SK-N-SH (cell line): Measurements from ENCODE around the gene MEF2D. TPM values are rescaled to one million over a fixed set of nuclear protein-coding genes. Genes with fewer than 3 reads are reported as not detected.

ENCODE experiments used
- CTCF ChIA-PET: fragments of 300-600, 350-600 bp; formaldehyde crosslinking; extraction: SDS; loops from one replicate; lab custom pipeline; 2021; lab: Yijun Ruan, JAX
- POLR2A ChIA-PET: fragments of 350-600 bp; sonication (Branson Sonifier 250); formaldehyde crosslinking; extraction: SDS; loops from one replicate; lab custom pipeline; 2020; ENCODE audit warnings: antibody characterized with exemption, inconsistent platforms; lab: Yijun Ruan, JAX
- DNase-seq: peaks from one replicate; pipeline ENCODE4 v3.0.0; 2012
- H2AFZ ChIP-seq: fragments of 200-600 bp; sonication (generic); 2 replicates; pipeline ENCODE4 v1.8.1; 2016; ENCODE audit warnings: antibody characterized with exemption, mild to moderate bottlenecking, low read depth
- H3F3A ChIP-seq: fragments of 200-600 bp; sonication (generic); replicated peaks from 2 replicates; pipeline ENCODE3; 2016; ENCODE audit warnings: antibody characterized with exemption, mild to moderate bottlenecking; ENCODE audit not compliant: insufficient read depth
- H3K27ac ChIP-seq, 2 experiments: fragments of 200-500 bp in 1 of 2; fragments of 200-600 bp in 1 of 2; sonication (Bioruptor generic) in 1 of 2; sonication (generic), shearing (Covaris generic) in 1 of 2; 2 replicates each; pipeline versions ENCODE4 v1.5.1 to v1.6.1; 2014 to 2016; ENCODE audit warnings: low read depth in 2 of 2, inconsistent platforms in 1 of 2, low read length in 1 of 2, mild to moderate bottlenecking in 1 of 2, mixed read lengths in 1 of 2
- H3K27me3 ChIP-seq: fragments of 200-600 bp; sonication (generic), shearing (Covaris generic); 2 replicates; pipeline ENCODE4 v1.6.1; 2016; ENCODE audit warnings: mixed run types; ENCODE audit not compliant: insufficient read depth
- H3K36me3 ChIP-seq, 2 experiments: fragments of 200-500 bp in 1 of 2; fragments of 200-600 bp in 1 of 2; sonication (Bioruptor generic) in 1 of 2; sonication (generic) in 1 of 2; replicated peaks in 1 of 2; 2 replicates each; pipeline versions ENCODE3 to v1.5.1; 2014 to 2016; ENCODE audit warnings: low read length in 1 of 2, mild to moderate bottlenecking in 1 of 2; ENCODE audit not compliant: insufficient read depth in 2 of 2, control insufficient read depth in 1 of 2
- H3K4me1 ChIP-seq, 2 experiments: fragments of 200-500 bp in 1 of 2; fragments of 200-600 bp in 1 of 2; sonication (Bioruptor generic) in 1 of 2; sonication (generic), shearing (Covaris generic) in 1 of 2; 2 replicates each; pipeline versions ENCODE4 v1.5.1 to v1.6.1; 2014 to 2016; ENCODE audit warnings: low read depth in 1 of 2, low read length in 1 of 2, mixed run types in 1 of 2; ENCODE audit not compliant: insufficient read depth in 2 of 2, control insufficient read depth in 1 of 2
- H3K4me2 ChIP-seq: fragments of 200-600 bp; sonication (generic), shearing (Covaris generic); 2 replicates; pipeline ENCODE4 v1.6.1; 2017; ENCODE audit warnings: mixed run types
- H3K4me3 ChIP-seq, 2 experiments: fragments of 200-500 bp in 1 of 2; fragments of 200-600 bp in 1 of 2; sonication (Bioruptor generic) in 1 of 2; sonication (generic), shearing (Covaris generic) in 1 of 2; 2 replicates each; pipeline versions ENCODE4 v1.5.1 to v1.8.1; 2014 to 2016; ENCODE audit warnings: low read depth in 2 of 2, inconsistent platforms in 1 of 2, low read length in 1 of 2, mild to moderate bottlenecking in 1 of 2, mixed read lengths in 1 of 2, moderate library complexity in 1 of 2
- H3K79me2 ChIP-seq: fragments of 200-600 bp; sonication (generic); 2 replicates; pipeline ENCODE4 v1.8.1; 2017; ENCODE audit warnings: mild to moderate bottlenecking; ENCODE audit not compliant: insufficient read depth
- H3K9ac ChIP-seq: fragments of 200-600 bp; sonication (generic); 2 replicates; pipeline ENCODE4 v1.6.1; 2017; ENCODE audit warnings: mixed run types
- H3K9me2 ChIP-seq: fragments of 200-600 bp; sonication (generic); 2 replicates; pipeline ENCODE4 v1.6.1; 2017; ENCODE audit warnings: mixed run types
- H3K9me3 ChIP-seq: fragments of 200-600 bp; sonication (generic); 2 replicates; pipeline ENCODE4 v1.6.1; 2017; ENCODE audit warnings: mixed run types, mild to moderate bottlenecking, moderate library complexity
- H4K20me1 ChIP-seq: fragments of 200-600 bp; sonication (generic); 2 replicates; pipeline ENCODE4 v1.6.1; 2017; ENCODE audit warnings: mild to moderate bottlenecking, mixed run types; ENCODE audit not compliant: insufficient read depth
- CHD2 ChIP-seq: fragments of 150-350 bp; IDR thresholded peaks from 2 replicates; pipeline ENCODE4 v1.6.1; 2018; ENCODE audit warnings: low read length; ENCODE audit not compliant: partially characterized antibody
- EZH2phosphoT487 ChIP-seq: fragments of 200-600 bp; sonication (generic); IDR thresholded peaks from 2 replicates; pipeline ENCODE4 v1.6.1; 2017; ENCODE audit warnings: low read depth, mixed run types, mild to moderate bottlenecking, antibody characterized with exemption, moderate library complexity, borderline replicate concordance
- FOXJ3 ChIP-seq: sonication (generic); formaldehyde crosslinking; IDR thresholded peaks from 2 replicates; pipeline ENCODE4 v1.5.1; 2020; ENCODE audit warnings: mild to moderate bottlenecking, missing genetic modification reagents
- FOXM1 ChIP-seq: IDR thresholded peaks from 2 replicates; pipeline ENCODE4 v1.4.0; 2012; ENCODE audit warnings: low read depth, mild to moderate bottlenecking
- GABPA ChIP-seq: IDR thresholded peaks from 2 replicates; pipeline ENCODE4 v1.4.0; 2012; ENCODE audit warnings: low read depth, mild to moderate bottlenecking
- GATA2 ChIP-seq: sonication (generic); formaldehyde crosslinking; IDR thresholded peaks from 2 replicates; pipeline ENCODE4 v1.5.0; 2020; ENCODE audit warnings: mild to moderate bottlenecking, missing genetic modification reagents
- MEF2A ChIP-seq: IDR thresholded peaks from 2 replicates; pipeline ENCODE4 v1.4.0; 2012; ENCODE audit warnings: low read depth, borderline replicate concordance
- NFIC ChIP-seq: IDR thresholded peaks from 2 replicates; pipeline ENCODE4 v1.4.0; 2012; ENCODE audit warnings: borderline replicate concordance
- NRF1 ChIP-seq: IDR thresholded peaks from 2 replicates; pipeline ENCODE4 v1.6.1; 2012; ENCODE audit warnings: low read depth, mild to moderate bottlenecking, low read length
- POLR2AphosphoS5 ChIP-seq: IDR thresholded peaks from 2 replicates; pipeline ENCODE4 v1.6.1; 2012; ENCODE audit warnings: low read depth, low read length
- RAD21 ChIP-seq: IDR thresholded peaks from 2 replicates; pipeline ENCODE4 v1.6.1; 2012; ENCODE audit warnings: mild to moderate bottlenecking, low read length
- RCOR1 ChIP-seq: fragments of 150-350 bp; IDR thresholded peaks from 2 replicates; pipeline ENCODE4 v1.6.1; 2017; ENCODE audit warnings: antibody characterized with exemption, low read length
- RFX5 ChIP-seq: IDR thresholded peaks from 2 replicates; pipeline ENCODE4 v1.6.1; 2012; ENCODE audit warnings: mild to moderate bottlenecking, improper control_type of control experiment, low read length
- RXRA ChIP-seq: IDR thresholded peaks from 2 replicates; pipeline ENCODE4 v1.4.0; 2012; ENCODE audit warnings: low read depth, mild to moderate bottlenecking, borderline replicate concordance
- TAF1 ChIP-seq: IDR thresholded peaks from 2 replicates; pipeline ENCODE4 v1.6.1; 2012; ENCODE audit warnings: low read depth, mild to moderate bottlenecking, low read length, moderate library complexity, borderline replicate concordance
- WGBS: methylation state at CpG from one replicate; pipeline ENCODE4 v1.1.6; 2017; ENCODE audit warnings: low lambda C conversion rate; 5-methylcytosine and 5-hydroxymethylcytosine counted together
- polyA plus RNA-seq, 3 experiments: library from polyadenylated mRNA; depleted of rRNA; stranded (reverse); fragments of >200 nt; gene quantifications; 2 replicates each; pipeline ENCODE4 v1.2.3, GENCODE V29; 2012
- TF ChIP-seq, protein P1 (sequence below): IDR thresholded peaks from 2 replicates; pipeline ENCODE4 v1.4.0; 2012; ENCODE audit warnings: low read depth, borderline replicate concordance
- TF ChIP-seq, protein P2 (sequence below): fragments of 150-350 bp; IDR thresholded peaks from 2 replicates; pipeline ENCODE4 v1.6.1; 2016; ENCODE audit warnings: mild to moderate bottlenecking, low read depth, low read length
- TF ChIP-seq, protein P3 (sequence below): IDR thresholded peaks from 2 replicates; pipeline ENCODE4 v1.4.0; 2012; ENCODE audit warnings: low read depth
- TF ChIP-seq, protein P4 (sequence below): fragments of 200-600 bp; sonication (generic); IDR thresholded peaks from 2 replicates; pipeline ENCODE4 v1.6.1; 2017; ENCODE audit warnings: antibody characterized with exemption, mild to moderate bottlenecking, moderate library complexity

The MEF2D gene
- polyA plus RNA-seq, 1 of the 3 experiments (the other 2 are of a cell fraction) = 14.3 TPM

DNA sequence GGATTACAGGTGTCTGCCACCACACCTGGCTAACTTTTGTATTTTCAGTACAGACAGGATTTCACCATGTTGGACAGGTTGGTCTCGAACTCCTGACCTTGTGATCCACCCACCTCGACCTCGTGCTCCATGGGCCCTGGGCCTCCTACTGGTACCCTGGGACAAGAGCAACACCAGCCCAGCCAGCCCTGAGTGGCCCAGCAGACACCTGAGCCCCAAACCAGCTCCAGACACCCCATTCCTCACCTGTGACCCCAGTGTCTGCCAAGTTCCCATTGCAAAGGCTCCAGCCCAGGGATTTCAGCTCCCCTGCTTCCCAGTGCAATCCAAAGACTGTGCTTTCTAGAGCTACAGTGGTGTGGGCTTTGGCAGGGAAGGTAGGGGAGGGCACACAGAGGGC lies 14.6 kb downstream of the MEF2D start:
- 94% methylated on average over 2 of the region's 3 CpGs for WGBS
- Histone ChIP-seq H3K9me2 (no peaks in the 10 kb centered on the region), H3F3A (no peaks in the 10 kb centered on the region), H4K20me1 (peaks cover 99% of the 10 kb centered on the region), H3K9ac (no peak overlapping the region), H3K4me1 (peaks cover 23 to 42% of the 10 kb centered on the region in 2 experiments; a peak in 3 of 4 replicates), H3K79me2 (peaks cover 95% of the 10 kb centered on the region), H3K27ac (no peak overlapping the region), H3K27me3 (no peaks in the 10 kb centered on the region), H3K36me3 (peaks cover 8 to 27% of the 10 kb centered on the region in 2 experiments), H3K4me3 (no peak overlapping the region), H3K9me3 (no peaks in the 10 kb centered on the region), H2AFZ (no peak overlapping the region), H3K4me2 (no peak overlapping the region)
- DNase-seq = no peak
- ChIA-PET CTCF (interaction anchor here (0.8 to 3.8 kb wide), 8 partner anchors 10 to 203 kb away, joined by 3 to 18 read pairs (median 4); partner anchors contain the start of gene MEF2D), POLR2A (no interaction called here)
- TF ChIP-seq CHD2 = no peak
- no peak for TF ChIP-seq MEF2A
- TF ChIP-seq EZH2phosphoT487 = no peak
- TF ChIP-seq TAF1 = no peak
- TF ChIP-seq FOXM1 = no peak
- TF ChIP-seq, protein P1, sequence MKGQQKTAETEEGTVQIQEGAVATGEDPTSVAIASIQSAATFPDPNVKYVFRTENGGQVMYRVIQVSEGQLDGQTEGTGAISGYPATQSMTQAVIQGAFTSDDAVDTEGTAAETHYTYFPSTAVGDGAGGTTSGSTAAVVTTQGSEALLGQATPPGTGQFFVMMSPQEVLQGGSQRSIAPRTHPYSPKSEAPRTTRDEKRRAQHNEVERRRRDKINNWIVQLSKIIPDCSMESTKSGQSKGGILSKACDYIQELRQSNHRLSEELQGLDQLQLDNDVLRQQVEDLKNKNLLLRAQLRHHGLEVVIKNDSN = no peak
- TF ChIP-seq, protein P2, sequence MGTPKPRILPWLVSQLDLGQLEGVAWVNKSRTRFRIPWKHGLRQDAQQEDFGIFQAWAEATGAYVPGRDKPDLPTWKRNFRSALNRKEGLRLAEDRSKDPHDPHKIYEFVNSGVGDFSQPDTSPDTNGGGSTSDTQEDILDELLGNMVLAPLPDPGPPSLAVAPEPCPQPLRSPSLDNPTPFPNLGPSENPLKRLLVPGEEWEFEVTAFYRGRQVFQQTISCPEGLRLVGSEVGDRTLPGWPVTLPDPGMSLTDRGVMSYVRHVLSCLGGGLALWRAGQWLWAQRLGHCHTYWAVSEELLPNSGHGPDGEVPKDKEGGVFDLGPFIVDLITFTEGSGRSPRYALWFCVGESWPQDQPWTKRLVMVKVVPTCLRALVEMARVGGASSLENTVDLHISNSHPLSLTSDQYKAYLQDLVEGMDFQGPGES = no peak
- no peak for TF ChIP-seq GATA2
- no peak for TF ChIP-seq GABPA
- TF ChIP-seq RCOR1 = no peak
- no peak for TF ChIP-seq NFIC
- TF ChIP-seq NRF1 = no peak

DNA sequence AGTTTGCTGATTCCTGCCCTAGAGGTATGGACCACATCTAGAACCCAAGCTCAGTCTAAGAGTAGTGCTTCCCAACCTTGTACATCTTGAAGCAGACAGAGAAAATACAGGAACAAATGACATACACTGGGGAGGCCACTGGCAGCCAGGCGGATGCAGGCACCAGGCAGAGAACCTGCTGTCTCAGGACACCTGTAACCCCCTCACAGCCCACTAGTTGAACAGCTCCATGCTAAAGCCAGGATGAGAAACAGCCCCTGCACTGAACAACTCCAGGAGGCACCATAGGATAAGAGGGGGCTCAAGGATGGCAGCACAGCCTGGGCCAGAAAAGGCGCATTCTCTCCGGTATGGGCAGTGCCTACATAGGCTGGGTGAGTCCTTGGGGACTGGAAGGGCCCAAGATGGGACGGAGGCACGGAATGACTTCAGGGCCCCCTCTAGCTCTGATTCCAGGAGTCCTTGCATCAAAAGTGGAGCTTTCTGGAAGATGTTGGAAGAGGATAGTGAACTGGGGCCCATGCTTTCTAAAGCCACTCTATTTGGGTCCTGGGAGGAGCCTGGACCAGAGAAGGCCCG lies 16.0 kb downstream of the MEF2D start:
- Histone ChIP-seq H3K4me1 (peaks cover 9 to 28% of the 10 kb centered on the region in 2 experiments; a peak in 3 of 4 replicates), H3K9ac (no peak overlapping the region), H3K4me2 (no peak overlapping the region), H3K9me3 (no peaks in the 10 kb centered on the region), H3K79me2 (peaks cover 83% of the 10 kb centered on the region), H3F3A (no peaks in the 10 kb centered on the region), H4K20me1 (peaks cover 98% of the 10 kb centered on the region), H3K9me2 (no peaks in the 10 kb centered on the region), H3K27me3 (no peaks in the 10 kb centered on the region), H3K27ac (no peak overlapping the region), H3K4me3 (no peak overlapping the region), H3K36me3 (peaks cover 12 to 39% of the 10 kb centered on the region in 2 experiments), H2AFZ (no peak overlapping the region)
- POLR2A ChIA-PET = interaction anchor here (0.6 kb wide), 1 partner anchor 15 kb away, joined by 3 read pairs; no protein-coding TSS in a partner anchor
- WGBS = 100% methylated on average over 3 of the region's 6 CpGs
- CTCF ChIA-PET = interaction anchor here (1.1 to 3.8 kb wide), 7 partner anchors 8 to 124 kb away, joined by 3 to 18 read pairs (median 4); no protein-coding TSS in a partner anchor
- no peak for DNase-seq
- TF ChIP-seq, protein P3, sequence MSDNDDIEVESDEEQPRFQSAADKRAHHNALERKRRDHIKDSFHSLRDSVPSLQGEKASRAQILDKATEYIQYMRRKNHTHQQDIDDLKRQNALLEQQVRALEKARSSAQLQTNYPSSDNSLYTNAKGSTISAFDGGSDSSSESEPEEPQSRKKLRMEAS = no peak
- TF ChIP-seq POLR2AphosphoS5 (no peak), GATA2 (no peak), CHD2 (no peak), RXRA (no peak), FOXJ3 (no peak), RFX5 (no peak), RAD21 (no peak)
- TF ChIP-seq, protein P4, sequence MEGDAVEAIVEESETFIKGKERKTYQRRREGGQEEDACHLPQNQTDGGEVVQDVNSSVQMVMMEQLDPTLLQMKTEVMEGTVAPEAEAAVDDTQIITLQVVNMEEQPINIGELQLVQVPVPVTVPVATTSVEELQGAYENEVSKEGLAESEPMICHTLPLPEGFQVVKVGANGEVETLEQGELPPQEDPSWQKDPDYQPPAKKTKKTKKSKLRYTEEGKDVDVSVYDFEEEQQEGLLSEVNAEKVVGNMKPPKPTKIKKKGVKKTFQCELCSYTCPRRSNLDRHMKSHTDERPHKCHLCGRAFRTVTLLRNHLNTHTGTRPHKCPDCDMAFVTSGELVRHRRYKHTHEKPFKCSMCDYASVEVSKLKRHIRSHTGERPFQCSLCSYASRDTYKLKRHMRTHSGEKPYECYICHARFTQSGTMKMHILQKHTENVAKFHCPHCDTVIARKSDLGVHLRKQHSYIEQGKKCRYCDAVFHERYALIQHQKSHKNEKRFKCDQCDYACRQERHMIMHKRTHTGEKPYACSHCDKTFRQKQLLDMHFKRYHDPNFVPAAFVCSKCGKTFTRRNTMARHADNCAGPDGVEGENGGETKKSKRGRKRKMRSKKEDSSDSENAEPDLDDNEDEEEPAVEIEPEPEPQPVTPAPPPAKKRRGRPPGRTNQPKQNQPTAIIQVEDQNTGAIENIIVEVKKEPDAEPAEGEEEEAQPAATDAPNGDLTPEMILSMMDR = no peak
- TF ChIP-seq, protein P1 = no peak
